Activated CD4-positive, alpha-beta T cell treated with anti-CD3 and anti-CD28 coated beads for 1 hour (primary cell): ENCODE data around the gene CCDC167.

ENCODE experiments used
- DNase-seq: peaks from one replicate; pipeline ENCODE4 v3.0.0-alpha.2; 2020

CCDC167 gene

GRCh38 chr6:37528541-37528940 is 28.8 kb upstream of the CCDC167 start:
- no peak for DNase-seq

GRCh38 chr6:37525460-37526357 is 26.0 kb upstream of the CCDC167 start:
- no peak for DNase-seq

- no peak for DNase-seq
Measured at GRCh38 chr6:37524970-37525318, 25.3 kb upstream of the CCDC167 start.

GRCh38 chr6:37524025-37524969 is 24.6 kb upstream of the CCDC167 start:
- no peak for DNase-seq

GRCh38 chr6:37523412-37523811 is 23.7 kb upstream of the CCDC167 start:
- no peak for DNase-seq

GRCh38 chr6:37522836-37523235 is 23.1 kb upstream of the CCDC167 start:
- DNase-seq: no peak

- DNase-seq: no peak
Measured at GRCh38 chr6:37521674-37522073, 22.0 kb upstream of the CCDC167 start.

GRCh38 chr6:37520926-37521325 is 21.2 kb upstream of the CCDC167 start:
- DNase-seq: no peak

GRCh38 chr6:37519461-37519860 is 19.8 kb upstream of the CCDC167 start:
- no peak for DNase-seq

- no peak for DNase-seq
Measured at GRCh38 chr6:37518116-37518515, 18.4 kb upstream of the CCDC167 start.

- peak; percentile 52 for DNase-seq
Measured at GRCh38 chr6:37517411-37517812, 17.7 kb upstream of the CCDC167 start.

GRCh38 chr6:37516920-37517405 is 17.3 kb upstream of the CCDC167 start:
- DNase-seq: no peak

GRCh38 chr6:37516076-37516919 is 16.6 kb upstream of the CCDC167 start:
- peak; percentile 73 for DNase-seq

GRCh38 chr6:37515712-37516075 is 16.0 kb upstream of the CCDC167 start:
- no peak for DNase-seq

GRCh38 chr6:37514837-37515236 is 15.1 kb upstream of the CCDC167 start:
- no peak for DNase-seq

GRCh38 chr6:37514321-37514771 is 14.7 kb upstream of the CCDC167 start:
- no peak for DNase-seq

GRCh38 chr6:37513576-37513975 is 13.9 kb upstream of the CCDC167 start:
- no peak for DNase-seq

GRCh38 chr6:37513155-37513554 is 13.5 kb upstream of the CCDC167 start:
- DNase-seq: no peak

- no peak for DNase-seq
Measured at GRCh38 chr6:37512400-37513011, 12.8 kb upstream of the CCDC167 start.

GRCh38 chr6:37511910-37512399 is 12.3 kb upstream of the CCDC167 start:
- DNase-seq: no peak

- DNase-seq: no peak
Measured at GRCh38 chr6:37511201-37511600, 11.5 kb upstream of the CCDC167 start.
